ENCODE measurements around the gene NRIP3. TPM values are rescaled to one million over a fixed set of nuclear protein-coding genes. Genes with fewer than 3 reads are reported as not detected.

The NRIP3 gene
- polyA plus RNA-seq, 3 donors: 0.28 to 4.8 (median 1.0) TPM

DNA sequence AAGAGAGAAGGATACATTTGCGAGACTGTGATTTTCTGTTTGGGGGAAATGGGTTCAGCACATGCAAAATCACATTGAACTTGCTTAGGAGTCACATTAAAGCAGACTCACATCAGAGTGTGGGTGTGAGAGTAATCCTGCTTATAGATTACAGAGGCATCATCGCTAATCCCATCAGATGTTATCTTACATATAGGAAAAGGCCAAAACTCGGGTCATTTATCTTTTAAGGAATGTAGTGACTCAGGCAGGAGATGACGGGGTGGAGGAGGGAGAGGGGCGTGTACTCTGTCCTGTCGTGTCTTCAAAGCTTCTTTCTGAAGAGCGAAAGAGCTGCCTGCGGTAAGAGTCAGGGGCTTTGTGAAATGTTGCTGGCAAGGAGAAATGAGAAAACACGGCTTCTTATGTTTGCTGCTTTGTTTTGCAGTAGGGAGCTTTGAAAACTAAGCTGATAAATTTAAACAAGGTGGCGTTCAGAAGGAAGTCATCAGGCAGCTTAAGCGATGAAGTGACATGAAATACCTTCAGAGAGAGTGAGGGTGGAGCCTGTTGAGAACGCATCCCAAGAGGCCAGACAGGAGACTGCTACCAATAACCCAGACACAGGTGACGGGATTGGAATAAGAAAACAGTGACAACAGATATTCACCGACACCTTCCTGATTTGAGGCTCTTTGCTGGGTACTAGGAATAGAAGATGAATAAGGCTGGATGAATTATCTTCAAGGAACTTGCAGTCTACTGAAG, 68.9 kb downstream of the NRIP3 start:
- Histone ChIP-seq H3K9ac (ENCODE audit: insufficient read depth, low read length, poor library complexity, severe bottlenecking) (no peak overlapping the region), H3K27me3 (ENCODE audit: control insufficient read depth in 2 of 2, insufficient read depth in 2 of 2, low read length in 2 of 2) (no peaks in the 10 kb centered on the region), H3K79me2 (ENCODE audit: insufficient read depth, low read length) (no peaks in the 10 kb centered on the region), H3K4me2 (replicated peaks; ENCODE audit: extremely low read depth, low read length, poor library complexity, severe bottlenecking) (no peak overlapping the region), H2AFZ (ENCODE audit: insufficient read depth, low read depth, low read length, poor library complexity, severe bottlenecking) (no peak overlapping the region), H3K27ac (ENCODE audit: low read depth in 1 of 2, low read length in 2 of 2) (no peak overlapping the region), H3K4me3 (replicated peaks in 1 of 3; ENCODE audit: low read depth in 2 of 3, low read length in 3 of 3) (no peak overlapping the region), H3K9me3 (replicated peaks in 1 of 2; ENCODE audit: control insufficient read depth in 1 of 2, insufficient read depth in 1 of 2, low read length in 2 of 2) (no peaks in the 10 kb centered on the region), H4K20me1 (ENCODE audit: insufficient read depth, low read length) (no peaks in the 10 kb centered on the region), H3K4me1 (ENCODE audit: control insufficient read depth in 1 of 2, insufficient read depth in 2 of 2, low read length in 2 of 2) (no peaks in the 10 kb centered on the region), H3K36me3 (replicated peaks in 1 of 2; ENCODE audit: control insufficient read depth in 1 of 2, insufficient read depth in 2 of 2, low read length in 2 of 2) (no peaks in the 10 kb centered on the region)
- no peak for DNase-seq
- Mint-ChIP-seq H3K4me1 (no peaks in the 10 kb centered on the region), H3K4me3 (no peak overlapping the region), H3K36me3 (no peaks in the 10 kb centered on the region), H3K27me3 (ENCODE audit: low read depth in 3 of 3) (peaks cover 0 to 2% (median 2%) of the 10 kb centered on the region in 3 donors), H3K9me3 (no peaks in the 10 kb centered on the region), H3K27ac (no peak overlapping the region)
- TF ChIP-seq, protein P1, sequence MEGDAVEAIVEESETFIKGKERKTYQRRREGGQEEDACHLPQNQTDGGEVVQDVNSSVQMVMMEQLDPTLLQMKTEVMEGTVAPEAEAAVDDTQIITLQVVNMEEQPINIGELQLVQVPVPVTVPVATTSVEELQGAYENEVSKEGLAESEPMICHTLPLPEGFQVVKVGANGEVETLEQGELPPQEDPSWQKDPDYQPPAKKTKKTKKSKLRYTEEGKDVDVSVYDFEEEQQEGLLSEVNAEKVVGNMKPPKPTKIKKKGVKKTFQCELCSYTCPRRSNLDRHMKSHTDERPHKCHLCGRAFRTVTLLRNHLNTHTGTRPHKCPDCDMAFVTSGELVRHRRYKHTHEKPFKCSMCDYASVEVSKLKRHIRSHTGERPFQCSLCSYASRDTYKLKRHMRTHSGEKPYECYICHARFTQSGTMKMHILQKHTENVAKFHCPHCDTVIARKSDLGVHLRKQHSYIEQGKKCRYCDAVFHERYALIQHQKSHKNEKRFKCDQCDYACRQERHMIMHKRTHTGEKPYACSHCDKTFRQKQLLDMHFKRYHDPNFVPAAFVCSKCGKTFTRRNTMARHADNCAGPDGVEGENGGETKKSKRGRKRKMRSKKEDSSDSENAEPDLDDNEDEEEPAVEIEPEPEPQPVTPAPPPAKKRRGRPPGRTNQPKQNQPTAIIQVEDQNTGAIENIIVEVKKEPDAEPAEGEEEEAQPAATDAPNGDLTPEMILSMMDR (IDR thresholded peaks at IDR 0.05): no peak
- 89% methylated on average over 13 of the region's 14 CpGs for WGBS (ENCODE audit: insufficient coverage)
- intact Hi-C loops (cut with micrococcal nuclease): no loop called here

DNA sequence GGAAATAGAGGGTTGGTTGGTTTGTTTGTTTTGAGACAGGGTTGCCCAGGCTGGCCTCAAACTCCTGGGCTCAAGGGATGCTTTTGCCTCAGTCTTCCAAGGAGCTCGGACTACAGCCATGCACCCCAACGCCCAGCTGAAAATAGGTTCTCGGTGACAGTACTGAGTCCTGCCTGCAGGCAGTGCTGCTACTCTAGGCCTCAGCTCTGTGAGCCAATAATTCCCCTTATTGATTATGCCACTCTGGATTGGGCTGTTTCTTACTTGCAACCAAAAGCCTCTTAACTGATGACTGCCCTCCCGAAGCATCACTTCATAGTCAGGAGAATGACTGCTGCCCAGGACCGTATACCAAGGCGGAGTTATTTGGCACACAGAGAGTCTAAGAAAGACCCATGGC, 69.9 kb downstream of the NRIP3 start:
- Mint-ChIP-seq H3K27me3 (ENCODE audit: low read depth in 3 of 3) (peaks cover 0 to 5% (median 2%) of the 10 kb centered on the region in 3 donors), H3K27ac (no peak overlapping the region), H3K4me3 (no peak overlapping the region), H3K4me1 (no peaks in the 10 kb centered on the region), H3K36me3 (no peaks in the 10 kb centered on the region), H3K9me3 (no peaks in the 10 kb centered on the region)
- no peaks in the 10 kb centered on the region for H3K27me3 ChIP-seq (ENCODE audit: control insufficient read depth in 2 of 2, insufficient read depth in 2 of 2, low read length in 2 of 2)
- no peaks in the 10 kb centered on the region for H3K36me3 ChIP-seq (replicated peaks in 1 of 2; ENCODE audit: control insufficient read depth in 1 of 2, insufficient read depth in 2 of 2, low read length in 2 of 2)
- H3K79me2 ChIP-seq (ENCODE audit: insufficient read depth, low read length): no peaks in the 10 kb centered on the region
- H3K4me1 ChIP-seq (ENCODE audit: control insufficient read depth in 1 of 2, insufficient read depth in 2 of 2, low read length in 2 of 2): no peaks in the 10 kb centered on the region
- H3K4me3 ChIP-seq (replicated peaks in 1 of 3; ENCODE audit: low read depth in 2 of 3, low read length in 3 of 3): no peak overlapping the region
- H3K9ac ChIP-seq (ENCODE audit: insufficient read depth, low read length, poor library complexity, severe bottlenecking): no peak overlapping the region
- 94% methylated on average over 6 of the region's 6 CpGs for WGBS (ENCODE audit: insufficient coverage)
- intact Hi-C loops (cut with micrococcal nuclease): no loop called here
- H3K9me3 ChIP-seq (replicated peaks in 1 of 2; ENCODE audit: control insufficient read depth in 1 of 2, insufficient read depth in 1 of 2, low read length in 2 of 2): no peaks in the 10 kb centered on the region
- no peak for DNase-seq
- no peaks in the 10 kb centered on the region for H4K20me1 ChIP-seq (ENCODE audit: insufficient read depth, low read length)
- H3K4me2 ChIP-seq (replicated peaks; ENCODE audit: extremely low read depth, low read length, poor library complexity, severe bottlenecking): no peak overlapping the region
- H3K27ac ChIP-seq (ENCODE audit: low read depth in 1 of 2, low read length in 2 of 2): no peak overlapping the region
- H2AFZ ChIP-seq (ENCODE audit: insufficient read depth, low read depth, low read length, poor library complexity, severe bottlenecking): no peak overlapping the region
- TF ChIP-seq, protein P1 (IDR thresholded peaks at IDR 0.05): no peak

All from CD14-positive monocyte (primary cell).